Endothelial cell of umbilical vein (primary cell): ENCODE results near the gene DDA1. TPM values are rescaled to one million over a fixed set of nuclear protein-coding genes. Genes with fewer than 3 reads are reported as not detected.

ENCODE experiments used
- BruUV-seq: library from RNA; stranded (reverse); fragments of 400-500 nt; replicated peaks from 2 replicates; lab custom pipeline; 2021; lab: Mats Ljungman, UMichigan
- CTCF ChIA-PET: fragments of 300-600, 350-600 bp; sonication (Branson Sonifier 250); formaldehyde crosslinking; loops from one replicate; lab custom pipeline; 2021; ENCODE audit warnings: antibody characterized with exemption, inconsistent platforms; lab: Charles Lee
- POLR2A ChIA-PET: fragments of 300-600, 350-600 bp; sonication (Branson Sonifier 250); formaldehyde crosslinking; loops from one replicate; lab custom pipeline; 2021; ENCODE audit warnings: antibody characterized with exemption, inconsistent platforms; lab: Charles Lee
- DNase-seq: peaks from one replicate; pipeline ENCODE4 v3.0.0-alpha.2; 2011; ENCODE audit warnings: low read depth, low spot score
- FAIRE-seq: peaks from 2 replicates; lab custom pipeline; 2011; peaks lifted over from hg19 to GRCh38; lab: Jason Lieb, UNC
- H2AFZ ChIP-seq: 2 replicates; pipeline ENCODE4 v1.6.0; 2012; ENCODE audit warnings: low read depth, low read length, control low read depth, inconsistent platforms
- H3K27ac ChIP-seq: 2 replicates; pipeline ENCODE4 v1.5.1; 2011; ENCODE audit warnings: low read depth, mild to moderate bottlenecking, control low read depth, low read length, moderate library complexity; ENCODE audit not compliant: insufficient read depth
- H3K27me3 ChIP-seq, 2 experiments: 2 replicates each; pipeline versions ENCODE4 v1.6.0 to v1.6.1; 2011; ENCODE audit warnings: low read length in 2 of 2, mixed read lengths in 1 of 2; ENCODE audit not compliant: control insufficient read depth in 2 of 2, insufficient read depth in 2 of 2
- H3K36me3 ChIP-seq, 2 experiments: 2 replicates in 1 of 2; 3 replicates in 1 of 2; pipeline ENCODE4 v1.5.1; 2011; ENCODE audit warnings: low read length in 2 of 2, mild to moderate bottlenecking in 1 of 2, moderate library complexity in 1 of 2; ENCODE audit not compliant: control insufficient read depth in 2 of 2, insufficient read depth in 2 of 2; ENCODE audit errors: extremely low read depth in 1 of 2
- H3K4me1 ChIP-seq: 3 replicates; pipeline ENCODE4 v1.5.1; 2011; ENCODE audit warnings: mild to moderate bottlenecking, low read length; ENCODE audit not compliant: control insufficient read depth, insufficient read depth; ENCODE audit errors: extremely low read depth
- H3K4me2 ChIP-seq: 2 replicates; pipeline ENCODE4 v1.6.1; 2011; ENCODE audit warnings: low read length, control low read depth, mixed read lengths; ENCODE audit not compliant: insufficient read depth
- H3K4me3 ChIP-seq, 3 experiments: fragments of 200-600 bp in 1 of 3; sonication (generic), shearing (Covaris generic) in 1 of 3; replicated peaks in 1 of 3; 2 replicates each; pipeline ENCODE4 v1.5.1; 2011 to 2016; ENCODE audit warnings: control low read depth in 3 of 3, low read length in 3 of 3, mild to moderate bottlenecking in 2 of 3, inconsistent platforms in 1 of 3, low read depth in 1 of 3, moderate library complexity in 1 of 3; ENCODE audit not compliant: insufficient read depth in 1 of 3
- H3K79me2 ChIP-seq: 2 replicates; pipeline ENCODE4 v1.6.0; 2012; ENCODE audit warnings: low read length, inconsistent platforms; ENCODE audit not compliant: control insufficient read depth, insufficient read depth
- H3K9ac ChIP-seq: replicated peaks from 2 replicates; pipeline ENCODE3; 2011; ENCODE audit warnings: low read length, control low read depth; ENCODE audit not compliant: insufficient read depth; ENCODE audit errors: extremely low read depth
- H3K9me1 ChIP-seq: replicated peaks from 3 replicates; pipeline ENCODE4 v1.6.0; 2011; ENCODE audit warnings: mild to moderate bottlenecking, low read length; ENCODE audit not compliant: control insufficient read depth, insufficient read depth; ENCODE audit errors: extremely low read depth
- H3K9me3 ChIP-seq: replicated peaks from 2 replicates; pipeline ENCODE4 v1.5.1; 2012; ENCODE audit warnings: low read length, inconsistent platforms; ENCODE audit not compliant: control insufficient read depth, insufficient read depth
- H4K20me1 ChIP-seq: replicated peaks from 2 replicates; pipeline ENCODE3; 2011; ENCODE audit warnings: mild to moderate bottlenecking, low read length; ENCODE audit not compliant: control insufficient read depth, insufficient read depth; ENCODE audit errors: extremely low read depth
- EZH2 ChIP-seq: IDR thresholded peaks from 2 replicates; pipeline ENCODE4 v1.6.1; 2012; ENCODE audit warnings: borderline replicate concordance, low read depth, mild to moderate bottlenecking, moderate library complexity, low read length, inconsistent platforms; ENCODE audit not compliant: severe bottlenecking
- FOS ChIP-seq: IDR thresholded peaks from 2 replicates; pipeline ENCODE4 v1.6.1; 2011; ENCODE audit warnings: mild to moderate bottlenecking, low read length, moderate library complexity, borderline replicate concordance; ENCODE audit not compliant: insufficient read depth
- POLR2A ChIP-seq: IDR thresholded peaks from 2 replicates; pipeline ENCODE4 v1.6.1; 2012; ENCODE audit warnings: low read depth, mild to moderate bottlenecking, control low read depth, low read length
- POLR2AphosphoS5 ChIP-seq: IDR thresholded peaks from 2 replicates; pipeline ENCODE4 v1.6.1; 2012; ENCODE audit warnings: low read depth, mild to moderate bottlenecking, control low read depth, low read length, moderate library complexity; ENCODE audit not compliant: insufficient read depth
- dilution Hi-C: fragments of 300-500 bp; cut with MboI; formaldehyde crosslinking; loops from one replicate; pipeline ENCODE4 v1.15.0; 2019; ENCODE audit warnings: low sequenced_read_pairs; ENCODE audit not compliant: extremely low pct_ligation_motif_present
- intact Hi-C: fragments of 100-400 bp; cut with micrococcal nuclease; formaldehyde crosslinking; loops from one replicate; pipeline ENCODE4 v1.10.0; 2022
- polyA plus RNA-seq, 4 experiments: library from polyadenylated mRNA; depleted of rRNA in 3 of 4; stranded (reverse) in 3 of 4; unstranded in 1 of 4; fragments of >200 nt; gene quantifications; 2 replicates each; pipeline versions ENCODE4 v1.2.1 to v1.2.3, GENCODE V29; 2011 to 2012; ENCODE audit warnings: missing spikeins in 1 of 4
- total RNA-seq: library from RNA; stranded (reverse); gene quantifications from 2 replicates; pipeline ENCODE4 v1.2.3, GENCODE V29; 2021
- TF ChIP-seq, protein P1 (sequence below), 2 donors: IDR thresholded peaks; 1 replicate in 1 of 2; 2 replicates in 1 of 2; pipeline ENCODE4 v1.5.1; 2011; ENCODE audit warnings: low read length in 2 of 2, mild to moderate bottlenecking in 2 of 2, moderate library complexity in 2 of 2, control low read depth in 1 of 2, inconsistent platforms in 1 of 2, low read depth in 1 of 2; ENCODE audit not compliant: insufficient read depth in 1 of 2; ENCODE audit errors: extremely low read depth in 1 of 2
- TF ChIP-seq, protein P2 (sequence below): IDR thresholded peaks from 2 replicates; pipeline ENCODE4 v1.6.1; 2011; ENCODE audit not compliant: insufficient read depth, insufficient read length

The DDA1 gene
- total and polyA plus RNA-seq, 2 donors (not counting 3 experiments of a cell fraction or from before 2014, with no cell fraction given): 52.9 to 64.7 TPM

DNA sequence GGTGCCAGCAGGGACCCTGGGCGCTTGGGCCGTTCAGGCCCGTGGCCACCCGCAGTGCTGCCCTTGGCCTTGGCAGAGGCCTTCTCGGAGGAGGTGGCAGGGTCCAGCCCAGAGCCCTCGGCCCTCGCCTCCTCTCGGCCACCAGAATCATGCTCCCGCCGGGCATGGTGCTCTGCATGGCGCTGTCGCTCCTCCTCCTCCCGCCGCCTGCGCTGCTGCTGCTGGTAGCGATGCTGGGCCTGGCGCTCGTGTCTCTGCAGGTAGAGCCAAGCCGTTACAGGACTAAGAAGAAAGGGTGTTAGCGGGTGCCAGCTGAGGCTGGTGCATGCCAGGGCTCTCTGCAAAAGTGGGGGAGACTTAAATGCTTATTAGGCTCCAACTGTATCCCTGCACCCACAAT is 15.8 kb downstream of the DDA1 start:
- H3K27me3 ChIP-seq: peaks cover 4 to 13% of the 10 kb centered on the region in 2 experiments
- H3K27ac ChIP-seq: no peak overlapping the region
- no peak for FAIRE-seq
- H3K36me3 ChIP-seq: peaks cover 3 to 7% of the 10 kb centered on the region in 2 experiments
- no peak for TF ChIP-seq FOS
- TF ChIP-seq, protein P1, sequence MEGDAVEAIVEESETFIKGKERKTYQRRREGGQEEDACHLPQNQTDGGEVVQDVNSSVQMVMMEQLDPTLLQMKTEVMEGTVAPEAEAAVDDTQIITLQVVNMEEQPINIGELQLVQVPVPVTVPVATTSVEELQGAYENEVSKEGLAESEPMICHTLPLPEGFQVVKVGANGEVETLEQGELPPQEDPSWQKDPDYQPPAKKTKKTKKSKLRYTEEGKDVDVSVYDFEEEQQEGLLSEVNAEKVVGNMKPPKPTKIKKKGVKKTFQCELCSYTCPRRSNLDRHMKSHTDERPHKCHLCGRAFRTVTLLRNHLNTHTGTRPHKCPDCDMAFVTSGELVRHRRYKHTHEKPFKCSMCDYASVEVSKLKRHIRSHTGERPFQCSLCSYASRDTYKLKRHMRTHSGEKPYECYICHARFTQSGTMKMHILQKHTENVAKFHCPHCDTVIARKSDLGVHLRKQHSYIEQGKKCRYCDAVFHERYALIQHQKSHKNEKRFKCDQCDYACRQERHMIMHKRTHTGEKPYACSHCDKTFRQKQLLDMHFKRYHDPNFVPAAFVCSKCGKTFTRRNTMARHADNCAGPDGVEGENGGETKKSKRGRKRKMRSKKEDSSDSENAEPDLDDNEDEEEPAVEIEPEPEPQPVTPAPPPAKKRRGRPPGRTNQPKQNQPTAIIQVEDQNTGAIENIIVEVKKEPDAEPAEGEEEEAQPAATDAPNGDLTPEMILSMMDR (IDR thresholded peaks at IDR 0.05; ENCODE audit: extremely low read depth in 1 of 2, insufficient read depth in 1 of 2, low read depth in 1 of 2, low read length in 2 of 2): no peak
- TF ChIP-seq EZH2: no peak
- no peak for TF ChIP-seq POLR2A
- TF ChIP-seq POLR2AphosphoS5: no peak
- TF ChIP-seq, protein P2, sequence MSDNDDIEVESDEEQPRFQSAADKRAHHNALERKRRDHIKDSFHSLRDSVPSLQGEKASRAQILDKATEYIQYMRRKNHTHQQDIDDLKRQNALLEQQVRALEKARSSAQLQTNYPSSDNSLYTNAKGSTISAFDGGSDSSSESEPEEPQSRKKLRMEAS: no peak
- H2AFZ ChIP-seq: no peak overlapping the region
- H3K79me2 ChIP-seq: no peaks in the 10 kb centered on the region
- no peak for DNase-seq
- peaks cover 10% of the 10 kb centered on the region for H3K4me1 ChIP-seq
- intact Hi-C loops (no loop called here), dilution Hi-C loops (no loop called here)
- H3K9me3 ChIP-seq: no peaks in the 10 kb centered on the region
- ChIA-PET POLR2A (no interaction called here), CTCF (interaction anchor here (1.8 to 2.0 kb wide), 2 partner anchors 16 to 20 kb away, joined by 6 read pairs; partner anchors contain the start of genes DDA1 and MRPL34)
- H3K4me2 ChIP-seq: no peak overlapping the region
- no TSS peak for BruUV-seq
- H3K9ac ChIP-seq: no peak overlapping the region
- H4K20me1 ChIP-seq: no peaks in the 10 kb centered on the region
- H3K9me1 ChIP-seq: no peaks in the 10 kb centered on the region
- no peak overlapping the region for H3K4me3 ChIP-seq
